Umbilical cord (tissue), 2 donors: Measurements from ENCODE around the gene NFIC. TPM values are rescaled to one million over a fixed set of nuclear protein-coding genes. Genes with fewer than 3 reads are reported as not detected.
"Not testable (repeated sequence)": the region's sequence is repeated elsewhere in the genome, so short reads cannot be mapped to it uniquely, and the experiment has no call there.

Source experiments
- DNase-seq: peaks from one replicate; pipeline ENCODE4 v3.0.0-alpha.2; 2015; ENCODE audit warnings: low spot score
- total RNA-seq: library from RNA; depleted of rRNA; stranded (reverse); fragments of >200 nt; gene quantifications from one replicate; pipeline ENCODE4 v1.2.3, GENCODE V29; 2014; ENCODE audit warnings: low replicate concordance; ENCODE audit not compliant: insufficient read depth

Gene NFIC
- total RNA-seq, 1 donor from 2014 or later = 37.3 TPM

GRCh38 chr19:3451451-3451866, 85.1 kb downstream of the NFIC start:
- no peak for DNase-seq

DNA sequence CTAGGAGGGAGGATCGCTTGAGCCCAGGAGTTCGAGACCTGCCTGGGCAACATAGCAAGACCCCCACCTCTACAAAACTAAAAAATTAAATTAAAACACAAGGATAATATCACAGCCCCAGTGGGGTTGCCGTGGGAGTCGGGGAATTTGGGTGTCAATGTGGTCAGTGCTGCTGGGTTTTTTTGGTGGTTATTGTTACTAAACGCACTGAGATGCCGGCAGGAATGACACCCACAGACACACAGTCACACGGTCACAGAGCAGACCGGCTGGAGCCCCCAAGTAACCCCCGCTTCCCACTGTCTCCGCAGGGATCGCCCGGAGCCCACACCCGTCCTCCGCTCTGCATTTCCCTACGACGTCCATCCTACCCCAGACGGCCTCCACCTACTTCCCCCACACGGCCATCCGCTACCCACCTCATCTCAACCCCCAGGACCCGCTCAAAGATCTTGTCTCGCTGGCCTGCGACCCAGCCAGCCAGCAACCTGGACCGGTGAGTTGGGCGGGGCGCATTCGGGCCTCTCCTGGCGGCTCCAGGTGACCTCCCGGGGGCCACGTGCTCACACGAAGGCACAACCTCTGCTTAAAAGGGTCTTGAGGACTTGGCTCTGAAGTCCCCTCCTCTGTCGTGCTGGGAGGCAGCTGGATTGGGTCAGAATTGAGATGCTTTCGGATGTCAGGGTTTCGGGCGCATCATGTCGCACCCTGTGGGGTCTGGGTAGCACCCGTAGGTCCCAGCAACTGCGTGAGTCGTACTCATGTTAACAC, 86.0 kb downstream of the NFIC start:
- no peak for DNase-seq

GRCh38 chr19:3452942-3453214, 86.5 kb downstream of the NFIC start:
- not testable (repeated sequence) for DNase-seq

- DNase-seq = no peak
These were observed 87.5 kb downstream of the NFIC start for GRCh38 chr19:3453840-3454239.

GRCh38 chr19:3454656-3455392, 88.4 kb downstream of the NFIC start:
- no peak for DNase-seq

GRCh38 chr19:3455393-3455955, 89.1 kb downstream of the NFIC start:
- DNase-seq = no peak

DNA sequence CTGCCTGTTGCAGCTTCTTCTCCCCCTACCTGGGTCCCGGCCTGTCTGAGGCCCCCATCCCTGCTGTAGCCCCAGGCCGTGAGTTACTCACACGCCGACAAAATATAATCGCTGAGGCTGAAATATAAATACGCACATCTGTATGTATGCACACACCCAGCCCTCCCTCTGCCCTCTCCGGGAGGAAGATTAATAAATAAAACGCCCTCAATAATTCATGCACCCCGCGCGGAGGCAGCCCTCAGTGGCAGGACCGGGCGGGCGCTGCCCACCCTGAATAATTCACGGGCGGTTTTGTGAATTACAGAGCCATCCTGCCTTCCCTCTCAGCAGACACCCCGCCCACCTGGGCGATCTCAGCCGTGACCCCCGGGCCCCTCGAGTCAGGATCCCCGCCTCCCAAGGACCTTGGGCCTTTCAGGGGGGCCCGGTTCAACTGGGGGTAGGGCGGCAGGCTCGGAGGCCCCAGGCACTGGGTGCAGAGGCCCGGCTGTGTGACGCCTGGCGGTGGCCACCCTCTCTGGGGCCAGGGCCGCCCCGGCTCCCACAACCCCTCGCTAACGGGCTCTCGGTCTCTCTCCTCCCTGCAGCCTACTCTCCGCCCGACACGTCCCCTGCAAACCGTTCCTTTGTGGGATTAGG, 89.7 kb downstream of the NFIC start:
- peak; percentile 40 for DNase-seq

DNA sequence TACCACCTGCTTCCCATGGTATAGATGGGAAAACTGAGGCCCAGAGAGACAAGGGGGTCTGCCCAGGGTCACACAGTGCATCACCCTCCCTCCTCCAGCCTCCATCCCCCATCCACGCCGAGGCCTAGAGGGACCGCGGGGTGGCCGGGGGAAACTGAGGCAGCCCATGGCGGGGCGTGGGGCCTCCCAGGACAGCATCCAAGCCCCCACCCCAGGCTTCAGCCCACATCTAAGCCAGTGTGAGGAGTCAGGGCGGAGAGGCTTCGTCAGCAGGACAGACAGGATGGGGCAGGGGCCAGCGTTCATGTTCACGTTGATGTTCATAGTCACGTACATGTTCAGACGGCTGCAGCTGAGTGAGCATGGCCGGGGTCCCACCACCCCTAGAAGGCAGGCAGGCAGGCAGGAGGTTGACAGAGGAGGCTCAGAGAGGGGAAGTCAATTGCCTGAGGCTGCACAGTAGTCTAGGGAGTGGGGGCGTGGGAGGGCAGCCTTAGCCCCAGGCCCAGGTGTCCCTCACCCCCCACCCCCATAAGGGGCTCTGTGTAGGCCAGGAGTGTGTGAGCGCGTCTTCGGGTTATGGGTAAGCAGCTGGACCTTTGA, 90.6 kb downstream of the NFIC start:
- peak; percentile 35 for DNase-seq

GRCh38 chr19:3457528-3458228, 91.3 kb downstream of the NFIC start:
- peak; percentile 86 for DNase-seq

- peak; percentile 84 for DNase-seq
These were observed 92.1 kb downstream of the NFIC start for GRCh38 chr19:3458229-3459088.

GRCh38 chr19:3459089-3459881, 92.9 kb downstream of the NFIC start:
- peak; percentile 98 for DNase-seq

DNA sequence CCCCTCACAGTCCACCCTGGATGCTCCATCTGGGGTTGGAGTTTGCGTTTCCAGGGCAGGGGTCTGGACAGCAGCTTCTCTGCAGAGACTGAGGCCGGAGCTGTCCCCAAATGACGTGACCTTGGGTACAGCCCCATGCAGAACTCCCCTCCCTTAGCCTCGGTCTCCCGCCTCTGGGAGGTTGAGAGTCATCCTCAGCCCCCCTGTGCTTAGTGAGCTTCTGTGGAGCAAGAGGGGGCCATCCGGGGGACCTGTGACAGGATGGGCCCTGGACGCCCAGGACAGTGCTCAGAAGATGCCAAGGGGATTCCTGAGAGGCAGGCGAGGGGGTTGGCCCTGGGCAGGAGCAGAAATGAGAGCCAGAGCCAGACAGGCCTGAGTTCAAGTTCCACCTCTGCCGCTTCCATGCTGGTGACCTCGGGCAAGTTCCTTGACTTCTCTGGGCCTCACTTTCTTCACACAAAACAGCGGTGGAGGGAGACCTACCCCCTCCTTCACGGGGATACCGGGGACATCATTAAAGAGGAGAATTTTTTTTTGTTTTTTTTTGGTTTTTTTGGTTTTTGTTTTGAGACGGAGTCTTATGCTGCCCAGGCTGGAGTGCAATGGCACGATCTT, 93.7 kb downstream of the NFIC start:
- no peak for DNase-seq

DNA sequence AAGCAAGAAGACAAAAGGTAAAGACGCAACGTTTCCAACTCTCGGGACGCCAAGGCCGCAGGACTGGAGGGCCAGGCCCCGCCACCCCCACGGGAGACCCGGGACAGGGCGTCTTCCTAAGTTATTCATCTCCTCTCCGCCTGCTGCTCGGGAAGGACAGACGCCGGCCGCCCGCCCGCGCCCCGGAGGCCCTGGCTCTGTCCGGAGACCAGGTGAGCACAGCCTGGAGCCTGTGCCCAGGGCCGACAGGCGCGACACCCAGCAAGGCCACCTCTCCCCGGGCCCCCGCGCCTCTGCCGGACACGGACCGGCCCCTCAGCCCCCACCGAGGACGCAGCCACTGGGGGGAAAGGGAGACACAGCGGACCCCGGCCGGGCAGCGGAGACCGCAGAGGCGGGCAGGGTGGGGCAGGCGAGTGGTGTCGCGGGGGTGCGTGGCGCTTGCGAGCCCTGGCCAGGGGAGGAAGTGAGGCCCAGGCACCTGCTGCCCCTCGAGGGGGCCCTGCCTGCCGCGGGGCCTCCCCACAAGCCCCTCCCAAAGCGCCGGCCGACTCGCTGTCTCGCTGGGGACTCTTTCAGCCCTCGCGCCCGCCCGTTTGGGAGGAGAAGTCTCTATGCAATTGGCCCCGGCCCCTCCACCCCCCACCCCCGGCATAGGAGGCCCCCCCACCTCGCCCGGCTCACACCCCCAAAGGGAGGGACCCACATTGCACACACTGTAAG, 96.8 kb downstream of the NFIC start:
- no peak for DNase-seq

- DNase-seq = no peak
These were observed 97.6 kb downstream of the NFIC start for GRCh38 chr19:3463714-3464586.

- DNase-seq = no peak
These were observed 98.3 kb downstream of the NFIC start for GRCh38 chr19:3464587-3465235.

DNA sequence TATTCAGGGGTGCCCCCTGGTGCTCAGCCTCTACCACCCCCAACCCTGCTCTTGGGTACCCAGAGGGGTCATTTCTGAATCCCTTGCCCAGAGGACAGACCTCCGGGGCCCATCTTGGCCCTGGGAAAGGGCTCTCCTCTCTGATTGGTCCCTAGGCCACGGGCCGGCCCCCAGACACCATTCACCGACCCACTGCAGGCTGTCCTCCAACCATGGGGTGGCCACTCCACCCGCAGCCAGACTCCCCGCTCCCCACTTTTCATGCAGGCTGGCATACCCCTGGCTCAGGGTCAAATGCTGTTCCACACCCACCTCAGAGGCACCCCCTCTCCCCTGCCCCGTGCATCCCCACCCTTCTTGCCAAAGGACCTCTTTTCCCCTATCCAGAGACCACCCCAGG, 99.2 kb downstream of the NFIC start:
- DNase-seq = no peak

DNA sequence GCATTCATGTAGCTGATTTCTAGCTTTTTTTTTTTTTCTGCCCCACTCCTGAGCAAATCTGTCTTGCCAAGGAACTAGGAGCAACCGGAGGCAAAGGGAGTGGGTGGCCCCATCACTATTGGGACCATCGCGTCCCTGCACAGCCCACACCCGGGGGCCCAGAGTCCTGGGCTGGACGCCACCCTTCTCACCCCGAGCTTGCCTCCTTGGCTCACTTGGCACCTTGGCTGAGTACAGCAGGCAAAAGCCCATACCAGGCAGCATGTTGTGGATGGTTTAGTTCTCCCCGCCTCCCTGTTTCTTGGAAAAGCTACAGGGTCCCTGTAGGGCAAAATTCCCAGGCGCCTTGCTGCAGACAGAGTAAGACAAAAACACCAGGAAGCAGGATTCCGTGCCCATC, 100.3 kb downstream of the NFIC start:
- DNase-seq = peak; percentile 42
